ENCODE results near the gene PI4K2B.
A peak's percentile ranks its signal among the peaks of the same experiment; 100 is the strongest.
"Not testable (repeated sequence)": the region's sequence is repeated elsewhere in the genome, so short reads cannot be mapped to it uniquely, and the experiment has no call there.

Gene PI4K2B

GRCh38 chr4:25306518-25307057 is 72.8 kb downstream of the PI4K2B start:
- no peak for DNase-seq (ENCODE audit: low read depth)

- no peak for DNase-seq (ENCODE audit: low read depth)
These were observed 73.8 kb downstream of the PI4K2B start for GRCh38 chr4:25307596-25307995.

- DNase-seq (ENCODE audit: low read depth): no peak
These were observed 74.5 kb downstream of the PI4K2B start for GRCh38 chr4:25308306-25308705.

GRCh38 chr4:25308761-25309160 is 74.9 kb downstream of the PI4K2B start:
- DNase-seq (ENCODE audit: low read depth): no peak

- no peak for DNase-seq (ENCODE audit: low read depth)
These were observed 76.4 kb downstream of the PI4K2B start for GRCh38 chr4:25310066-25310802.

GRCh38 chr4:25310803-25311166 is 77.0 kb downstream of the PI4K2B start:
- no peak for DNase-seq (ENCODE audit: low read depth)

- peak; percentile 68 for DNase-seq (ENCODE audit: low read depth)
These were observed 78.8 kb downstream of the PI4K2B start, which contains the start of gene ZCCHC4 for GRCh38 chr4:25312496-25313200. Gene ZCCHC4 (plus strand): TSS chr4:25312774. CDS start chr4:25312810, 36 bp downstream.

GRCh38 chr4:25313201-25313895 is 79.5 kb downstream of the PI4K2B start:
- DNase-seq (ENCODE audit: low read depth): no peak

- DNase-seq (ENCODE audit: low read depth): peak; percentile 21
These were observed 86.5 kb downstream of the PI4K2B start for GRCh38 chr4:25320336-25320735.

GRCh38 chr4:25320773-25321172 is 86.9 kb downstream of the PI4K2B start:
- DNase-seq (ENCODE audit: low read depth): peak; percentile 71

- no peak for DNase-seq (ENCODE audit: low read depth)
These were observed 87.9 kb downstream of the PI4K2B start for GRCh38 chr4:25321703-25322102.

- not testable (repeated sequence) for DNase-seq (ENCODE audit: low read depth)
These were observed 94.6 kb downstream of the PI4K2B start for GRCh38 chr4:25328463-25328862.

Measured in fibroblast of the conjunctiva (primary cell).